RWPE2 (cell line): Measurements from ENCODE around the gene STAP2.

ENCODE experiments used
- ATAC-seq: fragments of 200-7000 bp; cut with Tn5 transposase; 3 replicates; pipeline ENCODE4 v1.9.1; 2021; ENCODE audit warnings: low read depth
- DNase-seq: peaks from one replicate; pipeline ENCODE4 v3.0.0-alpha.2; 2020; ENCODE audit warnings: low spot score
- H3K27ac ChIP-seq: fragments of 450-650 bp; 2 replicates; pipeline ENCODE4 v1.5.1; 2017; ENCODE audit warnings: mild to moderate bottlenecking; ENCODE audit not compliant: poor library complexity, severe bottlenecking
- H3K27me3 ChIP-seq: fragments of 250-450 bp; sonication (Bioruptor Pico); 2 replicates; pipeline ENCODE4 v1.5.1; 2021; ENCODE audit warnings: mild to moderate bottlenecking, moderate library complexity; ENCODE audit not compliant: insufficient read depth, poor library complexity, severe bottlenecking
- H3K36me3 ChIP-seq: fragments of 250-450 bp; sonication (Bioruptor Pico); 2 replicates; pipeline ENCODE4 v1.5.1; 2020; ENCODE audit warnings: low read depth, mild to moderate bottlenecking, moderate library complexity
- H3K4me1 ChIP-seq: fragments of 250-450 bp; sonication (Bioruptor Pico); 2 replicates; pipeline ENCODE4 v1.5.1; 2021; ENCODE audit warnings: mild to moderate bottlenecking, moderate library complexity; ENCODE audit not compliant: insufficient read depth, poor library complexity, severe bottlenecking
- H3K4me3 ChIP-seq: fragments of 250-450 bp; sonication (Bioruptor Pico); 2 replicates; pipeline ENCODE4 v1.5.1; 2021; ENCODE audit warnings: mild to moderate bottlenecking, moderate library complexity; ENCODE audit not compliant: severe bottlenecking
- H3K9me3 ChIP-seq: fragments of 250-450 bp; sonication (Bioruptor Pico); 2 replicates; pipeline ENCODE4 v1.5.1; 2021; ENCODE audit warnings: mild to moderate bottlenecking, moderate library complexity; ENCODE audit not compliant: severe bottlenecking
- CTCF ChIP-seq: fragments of 450-650 bp; IDR thresholded peaks from one replicate; pipeline ENCODE4 v1.5.1; 2017; ENCODE audit warnings: mild to moderate bottlenecking, moderate library complexity; ENCODE audit not compliant: poor library complexity, severe bottlenecking

The STAP2 gene

GRCh38 chr19:4300589-4300988 lies 38.0 kb downstream of the STAP2 start:
- H3K36me3 ChIP-seq = no peaks in the 10 kb centered on the region
- H3K4me1 ChIP-seq = no peaks in the 10 kb centered on the region
- ATAC-seq = no peak
- no peak for DNase-seq
- H3K4me3 ChIP-seq = no peak overlapping the region
- TF ChIP-seq CTCF = no peak
- H3K9me3 ChIP-seq = no peaks in the 10 kb centered on the region
- no peak overlapping the region for H3K27ac ChIP-seq
- no peaks in the 10 kb centered on the region for H3K27me3 ChIP-seq

- TF ChIP-seq CTCF = no peak
- H3K4me1 ChIP-seq = no peaks in the 10 kb centered on the region
- no peaks in the 10 kb centered on the region for H3K27me3 ChIP-seq
- no peak for DNase-seq
- no peaks in the 10 kb centered on the region for H3K9me3 ChIP-seq
- no peak for ATAC-seq
- H3K4me3 ChIP-seq = no peak overlapping the region
- H3K36me3 ChIP-seq = no peaks in the 10 kb centered on the region
- no peak overlapping the region for H3K27ac ChIP-seq
These were observed 39.6 kb downstream of the STAP2 start for GRCh38 chr19:4298810-4299550.

GRCh38 chr19:4297901-4298809 lies 40.5 kb downstream of the STAP2 start:
- Histone ChIP-seq H3K27ac (no peak overlapping the region), H3K4me1 (no peaks in the 10 kb centered on the region), H3K36me3 (no peaks in the 10 kb centered on the region), H3K9me3 (no peaks in the 10 kb centered on the region), H3K27me3 (no peaks in the 10 kb centered on the region), H3K4me3 (no peak overlapping the region)
- no peak for TF ChIP-seq CTCF
- DNase-seq (no peak), ATAC-seq (no peak)

GRCh38 chr19:4295972-4296771 lies 42.5 kb downstream of the STAP2 start:
- Histone ChIP-seq H3K36me3 (no peaks in the 10 kb centered on the region), H3K27me3 (no peaks in the 10 kb centered on the region), H3K4me1 (no peaks in the 10 kb centered on the region), H3K27ac (no peak overlapping the region), H3K4me3 (no peak overlapping the region), H3K9me3 (no peaks in the 10 kb centered on the region)
- ATAC-seq (no peak), DNase-seq (no peak)
- no peak for TF ChIP-seq CTCF
